Stimulated activated CD8-positive, alpha-beta memory T cell treated with anti-CD3 and anti-CD28 coated beads, Interleukin-2, amount 100 ng/mL, for 1 hour (primary cell): ENCODE results near the gene CAPN3.

ENCODE experiments used
- DNase-seq, 2 donors: peaks; one replicate each; pipeline ENCODE4 v3.0.0-alpha.2; 2020; ENCODE audit warnings: low read depth in 2 of 2

The CAPN3 gene

GRCh38 chr15:42394106-42394505, 34.8 kb downstream of the CAPN3 start:
- DNase-seq: no peak

- DNase-seq: no peak
These were observed 36.5 kb downstream of the CAPN3 start for GRCh38 chr15:42395838-42396237.

GRCh38 chr15:42401544-42402454, 42.5 kb downstream of the CAPN3 start:
- no peak for DNase-seq

GRCh38 chr15:42402455-42403205, 43.3 kb downstream of the CAPN3 start:
- DNase-seq: no peak

- DNase-seq: no peak
These were observed 44.1 kb downstream of the CAPN3 start for GRCh38 chr15:42403389-42403788.

- DNase-seq: no peak
These were observed 45.3 kb downstream of the CAPN3 start for GRCh38 chr15:42404461-42405235.

GRCh38 chr15:42405863-42406482, 46.7 kb downstream of the CAPN3 start:
- DNase-seq: no peak

- no peak for DNase-seq
These were observed 48.9 kb downstream of the CAPN3 start for GRCh38 chr15:42408178-42408577.

GRCh38 chr15:42409011-42409410, 49.7 kb downstream of the CAPN3 start:
- DNase-seq: no peak

- no peak for DNase-seq
These were observed 52.6 kb downstream of the CAPN3 start for GRCh38 chr15:42411884-42412283.

GRCh38 chr15:42413920-42414319, 54.6 kb downstream of the CAPN3 start:
- no peak for DNase-seq

- no peak for DNase-seq
These were observed 60.1 kb downstream of the CAPN3 start for GRCh38 chr15:42419369-42419768.

GRCh38 chr15:42421376-42421775, 62.1 kb downstream of the CAPN3 start:
- no peak for DNase-seq

- no peak for DNase-seq
These were observed 68.3 kb downstream of the CAPN3 start for GRCh38 chr15:42427429-42428223.

GRCh38 chr15:42444415-42445063, 85.2 kb downstream of the CAPN3 start:
- DNase-seq: no peak

GRCh38 chr15:42445551-42445950, 86.2 kb downstream of the CAPN3 start:
- no peak for DNase-seq

GRCh38 chr15:42447599-42447998, 88.3 kb downstream of the CAPN3 start:
- DNase-seq: no peak

GRCh38 chr15:42448281-42448680, 89.0 kb downstream of the CAPN3 start:
- DNase-seq: no peak

GRCh38 chr15:42449770-42450424, 90.6 kb downstream of the CAPN3 start:
- no peak for DNase-seq

- DNase-seq: no peak
These were observed 91.1 kb downstream of the CAPN3 start for GRCh38 chr15:42450425-42450790.
